K562 (cell line): ENCODE measurements around the gene LUC7L. TPM values are rescaled to one million over a fixed set of nuclear protein-coding genes. Genes with fewer than 3 reads are reported as not detected.

ENCODE experiments used
- ATAC-seq: fragments of 200-7000 bp; cut with Tn5 transposase; 3 replicates; pipeline ENCODE4 v1.9.1; 2020; ENCODE audit warnings: moderate library complexity
- BruUV-seq: library from RNA; stranded (reverse); fragments of 400-500 nt; replicated peaks from 2 replicates; lab custom pipeline; 2021; lab: Mats Ljungman, UMichigan
- CTCF ChIA-PET: fragments of 300-600 bp; formaldehyde crosslinking; extraction: SDS; loops from one replicate; lab custom pipeline; 2021; ENCODE audit warnings: low intra/inter-chr PET ratio; lab: Yijun Ruan, JAX
- POLR2A ChIA-PET: fragments of 300-600, 350-650 bp; sonication (Branson Sonifier 250); formaldehyde crosslinking; extraction: SDS; loops from one replicate; lab custom pipeline; 2021; ENCODE audit warnings: antibody characterized with exemption, inconsistent platforms; lab: Yijun Ruan, JAX
- DNase-seq, 4 experiments: peaks; one replicate each; pipeline versions ENCODE4 v3.0.0 to v3.0.0-alpha.2; 2011 to 2018; ENCODE audit warnings: low spot score in 3 of 4, mixed read lengths in 3 of 4; ENCODE audit errors: extremely low read depth in 1 of 4
- FAIRE-seq: peaks from 2 replicates; lab custom pipeline; 2011; peaks lifted over from hg19 to GRCh38; lab: Jason Lieb, UNC
- H2AFZ ChIP-seq: 2 replicates; pipeline ENCODE4 v1.6.0; 2011; ENCODE audit warnings: low read depth, low read length, control low read depth, inconsistent platforms
- H3K27ac ChIP-seq: fragments of 200-600 bp; 3 replicates; pipeline ENCODE4 v1.8.0; 2011; ENCODE audit warnings: low read depth, mild to moderate bottlenecking, control low read depth, inconsistent platforms, low read length, moderate library complexity, mixed read lengths; ENCODE audit errors: extremely low read depth
- H3K27me3 ChIP-seq, 2 experiments: fragments of 300-600 bp in 1 of 2; 2 replicates in 1 of 2; 3 replicates in 1 of 2; pipeline versions ENCODE4 v1.6.0 to v1.8.0; 2011; ENCODE audit warnings: inconsistent platforms in 2 of 2, low read length in 2 of 2, mild to moderate bottlenecking in 1 of 2, mixed read lengths in 1 of 2, moderate library complexity in 1 of 2; ENCODE audit not compliant: control insufficient read depth in 2 of 2, insufficient read depth in 2 of 2
- H3K36me3 ChIP-seq: fragments of 300-600 bp; 3 replicates; pipeline ENCODE4 v1.8.0; 2011; ENCODE audit warnings: mild to moderate bottlenecking, low read length, inconsistent platforms; ENCODE audit not compliant: control insufficient read depth, insufficient read depth
- H3K4me1 ChIP-seq, 2 experiments: fragments of 200-600 bp in 1 of 2; replicated peaks in 1 of 2; 2 replicates in 1 of 2; 3 replicates in 1 of 2; pipeline versions ENCODE4 v1.5.1 to v1.8.0; 2011; ENCODE audit warnings: inconsistent platforms in 2 of 2, low read length in 2 of 2, mild to moderate bottlenecking in 1 of 2, mixed read lengths in 1 of 2, moderate library complexity in 1 of 2; ENCODE audit not compliant: control insufficient read depth in 2 of 2, insufficient read depth in 2 of 2
- H3K4me2 ChIP-seq: 2 replicates; pipeline ENCODE4 v1.6.1; 2011; ENCODE audit warnings: low read length, control low read depth, inconsistent platforms, mixed read lengths; ENCODE audit not compliant: insufficient read depth
- H3K4me3 ChIP-seq: fragments of 200-600 bp; sonication (generic), shearing (Covaris generic); 2 replicates; pipeline ENCODE4 v1.5.1; 2016; ENCODE audit warnings: control low read depth, inconsistent platforms
- H3K79me2 ChIP-seq: fragments of 200-600 bp; 3 replicates; pipeline ENCODE4 v1.8.0; 2011; ENCODE audit warnings: low read length, inconsistent platforms; ENCODE audit not compliant: control insufficient read depth, insufficient read depth
- H3K9ac ChIP-seq, 2 experiments: 2 replicates each; pipeline versions ENCODE4 v1.6.0 to v1.6.1; 2011; ENCODE audit warnings: low read depth in 2 of 2, low read length in 2 of 2, control low read depth in 1 of 2, inconsistent platforms in 1 of 2, mild to moderate bottlenecking in 1 of 2, mixed read lengths in 1 of 2; ENCODE audit not compliant: insufficient read depth in 1 of 2
- H3K9me1 ChIP-seq: one replicate; pipeline ENCODE4 v1.6.0; 2011; ENCODE audit warnings: inconsistent platforms, mild to moderate bottlenecking, low read length, moderate library complexity; ENCODE audit not compliant: control insufficient read depth, insufficient read depth
- H3K9me3 ChIP-seq: replicated peaks from 2 replicates; pipeline ENCODE4 v1.5.1; 2011; ENCODE audit warnings: low read depth, low read length, inconsistent platforms; ENCODE audit not compliant: control insufficient read depth, insufficient read depth
- H4K20me1 ChIP-seq: replicated peaks from 2 replicates; pipeline ENCODE4 v1.6.1; 2011; ENCODE audit warnings: low read length, inconsistent platforms, mixed read lengths; ENCODE audit not compliant: control insufficient read depth, insufficient read depth
- BMI1 ChIP-seq: fragments of 150-350 bp; IDR thresholded peaks from 2 replicates; pipeline ENCODE4 v1.6.1; 2014; ENCODE audit warnings: low read length
- CBFA2T3 ChIP-seq: fragments of 450-650 bp; IDR thresholded peaks from 2 replicates; pipeline ENCODE4 v1.6.1; 2017
- CBX2 ChIP-seq: fragments of 200-600 bp; sonication (generic); IDR thresholded peaks from one replicate; pipeline ENCODE4 v1.6.1; 2012; ENCODE audit warnings: mild to moderate bottlenecking, low read length, inconsistent platforms; ENCODE audit not compliant: insufficient read depth, poor library complexity, severe bottlenecking
- ELF1 ChIP-seq: fragments of 200-800 bp; sonication (Bioruptor generic); IDR thresholded peaks from 2 replicates; pipeline ENCODE4 v1.6.1; 2016; ENCODE audit warnings: missing genetic modification characterization, missing compliant biosample characterization
- GTF2A2 ChIP-seq: IDR thresholded peaks from 2 replicates; pipeline ENCODE4 v1.6.1; 2016; ENCODE audit warnings: mild to moderate bottlenecking, missing genetic modification characterization, missing compliant biosample characterization
- JUND ChIP-seq, 2 experiments: IDR thresholded peaks; 2 replicates in 1 of 2; 3 replicates in 1 of 2; pipeline ENCODE4 v1.6.1; 2011; ENCODE audit warnings: borderline replicate concordance in 2 of 2, low read depth in 2 of 2, low read length in 2 of 2, improper control_type of control experiment in 1 of 2, missing biosample characterization in 1 of 2, missing genetic modification characterization in 1 of 2, missing genetic modification reagents in 1 of 2
- MTF1 ChIP-seq: fragments of 250-450 bp; sonication (Bioruptor Pico); IDR thresholded peaks from 2 replicates; pipeline ENCODE4 v1.9.0; 2021; ENCODE audit warnings: moderate library complexity, mild to moderate bottlenecking, inconsistent platforms, borderline replicate concordance
- PHF20 ChIP-seq: fragments of 450-650 bp; IDR thresholded peaks from 2 replicates; pipeline ENCODE4 v1.6.1; 2018; ENCODE audit not compliant: partially characterized antibody
- POLR2H ChIP-seq: IDR thresholded peaks from 2 replicates; pipeline ENCODE4 v1.6.1; 2016; ENCODE audit warnings: missing genetic modification characterization, low read depth, mild to moderate bottlenecking, control low read depth, missing compliant biosample characterization, moderate library complexity
- ZC3H8 ChIP-seq: fragments of 450-650 bp; IDR thresholded peaks from 2 replicates; pipeline ENCODE4 v1.6.1; 2017
- ZNF217 ChIP-seq: sonication (generic); formaldehyde crosslinking; IDR thresholded peaks from 2 replicates; pipeline ENCODE4 v1.8.0; 2022; ENCODE audit warnings: mild to moderate bottlenecking, missing genetic modification reagents
- WGBS: fragments of 100-300 bp; shearing (Covaris generic); methylation state at CpG from one replicate; pipeline ENCODE4 v1.1.6; 2016; ENCODE audit warnings: low coverage, mixed read lengths; ENCODE audit not compliant: insufficient coverage; ENCODE audit errors: missing lambda C conversion rate; 5-methylcytosine and 5-hydroxymethylcytosine counted together
- in situ Hi-C: fragments of 300-500 bp; cut with MboI; formaldehyde crosslinking; loops from 4 replicates; pipeline ENCODE4 v1.15.0; 2018; ENCODE audit warnings: inconsistent platforms, mixed read lengths
- intact Hi-C: fragments of 100-400 bp; cut with micrococcal nuclease; formaldehyde crosslinking; loops from 2 replicates; pipeline ENCODE4 v1.14.2; 2022
- polyA plus RNA-seq, 8 experiments: library from polyadenylated mRNA; depleted of rRNA in 4 of 8; stranded (reverse) in 5 of 8; unstranded in 3 of 8; fragments of >200 nt; fragmentation: Nextera tagmentation in 2 of 8; fragmentation: Illumina TruSeq in 1 of 8; extraction: Ambion mirVana in 2 of 8; extraction: Trizol in 1 of 8; gene quantifications; 2 replicates each; pipeline versions ENCODE4 v1.2.1 to v1.2.3, GENCODE V29; 2011 to 2014; ENCODE audit warnings: inconsistent platforms in 1 of 8, missing spikeins in 1 of 8
- total RNA-seq, 7 experiments: library from RNA; depleted of rRNA in 6 of 7; stranded (reverse); fragments of >200 nt in 6 of 7; fragmentation: Illumina TruSeq in 2 of 7; extraction: Trizol in 2 of 7; gene quantifications; 2 replicates each; pipeline versions ENCODE4 v1.2.1 to v1.2.3, GENCODE V29; 2011 to 2021; ENCODE audit warnings: low replicate concordance in 1 of 7
- TF ChIP-seq, protein P1 (sequence below): fragments of 250-450 bp; sonication (Bioruptor Pico); IDR thresholded peaks from 2 replicates; pipeline ENCODE4 v1.4.0; 2020; ENCODE audit warnings: mild to moderate bottlenecking, moderate library complexity

The LUC7L gene
- total and polyA plus RNA-seq, 9 of the 15 experiments (the other 6 are each of a cell fraction or from before 2014, with no cell fraction given): 1.7 to 93.3 (median 59.5) TPM

GRCh38 chr16:255183-255582, 25.9 kb upstream of the LUC7L start:
- Histone ChIP-seq H3K4me3 (no peak overlapping the region), H3K36me3 (peaks cover 20% of the 10 kb centered on the region; the same call in 2 of the 3 replicates), H3K4me1 (peaks cover 21 to 51% of the 10 kb centered on the region in 2 experiments), H3K9ac (no peak overlapping the region), H3K79me2 (peaks cover 5% of the 10 kb centered on the region; the same call in 1 of the 3 replicates), H3K9me3 (no peaks in the 10 kb centered on the region), H2AFZ (no peak overlapping the region), H3K9me1 (peaks cover 4% of the 10 kb centered on the region), H3K27ac (no peak overlapping the region), H3K27me3 (no peaks in the 10 kb centered on the region), H3K4me2 (no peak overlapping the region), H4K20me1 (no peaks in the 10 kb centered on the region)
- in situ Hi-C loops (no loop called here), intact Hi-C loops (no loop called here)
- no peak for FAIRE-seq
- BruUV-seq: no TSS peak
- no peak for TF ChIP-seq MTF1
- no peak for TF ChIP-seq JUND (IDR thresholded peaks at IDR 0.05; ENCODE audit: borderline replicate concordance, low read depth, low read length)
- TF ChIP-seq JUND (tag; IDR thresholded peaks at IDR 0.05; ENCODE audit: borderline replicate concordance, low read depth, low read length): no peak
- TF ChIP-seq CBFA2T3: no peak
- TF ChIP-seq BMI1: no peak
- no peak for TF ChIP-seq ELF1 (tag)
- TF ChIP-seq PHF20: no peak
- no peak for TF ChIP-seq ZC3H8
- TF ChIP-seq CBX2: no peak
- no peak for TF ChIP-seq POLR2H
- no peak for TF ChIP-seq ZNF217
- TF ChIP-seq GTF2A2 (tag): no peak
- TF ChIP-seq, protein P1, sequence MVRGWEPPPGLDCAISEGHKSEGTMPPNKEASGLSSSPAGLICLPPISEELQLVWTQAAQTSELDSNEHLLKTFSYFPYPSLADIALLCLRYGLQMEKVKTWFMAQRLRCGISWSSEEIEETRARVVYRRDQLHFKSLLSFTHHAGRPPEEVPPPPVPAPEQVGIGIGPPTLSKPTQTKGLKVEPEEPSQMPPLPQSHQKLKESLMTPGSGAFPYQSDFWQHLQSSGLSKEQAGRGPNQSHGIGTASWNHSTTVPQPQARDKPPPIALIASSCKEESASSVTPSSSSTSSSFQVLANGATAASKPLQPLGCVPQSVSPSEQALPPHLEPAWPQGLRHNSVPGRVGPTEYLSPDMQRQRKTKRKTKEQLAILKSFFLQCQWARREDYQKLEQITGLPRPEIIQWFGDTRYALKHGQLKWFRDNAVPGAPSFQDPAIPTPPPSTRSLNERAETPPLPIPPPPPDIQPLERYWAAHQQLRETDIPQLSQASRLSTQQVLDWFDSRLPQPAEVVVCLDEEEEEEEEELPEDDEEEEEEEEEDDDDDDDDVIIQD (CRISPR knock-in tag): no peak
- DNase-seq: no peak
- ATAC-seq: no peak
- ChIA-PET CTCF (no interaction called here), POLR2A (interaction anchor here (3.5 kb wide), 1 partner anchor 11 kb away, joined by 14 read pairs; no protein-coding TSS in a partner anchor)
- 83% methylated on average over 6 of the region's 6 CpGs for WGBS
